A549 (cell line): Measurements from ENCODE around the gene FBXW9.

Experiments used
- BHLHE40 ChIP-seq: IDR thresholded peaks from 2 replicates; pipeline ENCODE4 v1.6.1; 2012; ENCODE audit warnings: low read depth, low read length, inconsistent platforms
- CBX2 ChIP-seq: fragments of 200-600 bp; sonication (generic); IDR thresholded peaks from 2 replicates; pipeline ENCODE4 v1.6.1; 2016; ENCODE audit warnings: low read depth, mild to moderate bottlenecking, borderline replicate concordance
- CEBPB ChIP-seq, 2 experiments: fragments of >200 bp in 1 of 2; sonication (Bioruptor Twin) in 1 of 2; formaldehyde crosslinking in 1 of 2; IDR thresholded peaks; 2 replicates each; pipeline ENCODE4 v1.6.1; 2012 to 2016
- CHD4 ChIP-seq: fragments of 200-600 bp; sonication (generic); IDR thresholded peaks from 2 replicates; pipeline ENCODE4 v1.6.1; 2016; ENCODE audit warnings: antibody characterized with exemption, mild to moderate bottlenecking, borderline replicate concordance
- POLR2A ChIP-seq: IDR thresholded peaks from 2 replicates; pipeline ENCODE4 v1.6.1; 2012; ENCODE audit warnings: mild to moderate bottlenecking, low read length
- RCOR1 ChIP-seq: fragments of 150-350 bp; IDR thresholded peaks from 2 replicates; pipeline ENCODE4 v1.6.1; 2014; ENCODE audit warnings: antibody characterized with exemption, low read length, low read depth
- RNF2 ChIP-seq: fragments of 200-600 bp; sonication (generic); IDR thresholded peaks from 2 replicates; pipeline ENCODE4 v1.6.1; 2016; ENCODE audit warnings: low read depth, mild to moderate bottlenecking, antibody characterized with exemption, moderate library complexity, borderline replicate concordance
- TF ChIP-seq, protein P1 (sequence below): fragments of >200 bp; sonication (Bioruptor Twin); formaldehyde crosslinking; IDR thresholded peaks from 3 replicates; pipeline ENCODE4 v1.5.1; 2016
- TF ChIP-seq, protein P2 (sequence below): IDR thresholded peaks from 2 replicates; pipeline ENCODE4 v1.6.1; 2012
- TF ChIP-seq, protein P3 (sequence below): IDR thresholded peaks from 2 replicates; pipeline ENCODE4 v1.6.1; 2012
- TF ChIP-seq, protein P4 (sequence below): fragments of 250-450 bp; sonication (Bioruptor Pico); IDR thresholded peaks from 2 replicates; pipeline ENCODE4 v1.5.0; 2021; ENCODE audit warnings: mild to moderate bottlenecking, moderate library complexity, borderline replicate concordance

DNA sequence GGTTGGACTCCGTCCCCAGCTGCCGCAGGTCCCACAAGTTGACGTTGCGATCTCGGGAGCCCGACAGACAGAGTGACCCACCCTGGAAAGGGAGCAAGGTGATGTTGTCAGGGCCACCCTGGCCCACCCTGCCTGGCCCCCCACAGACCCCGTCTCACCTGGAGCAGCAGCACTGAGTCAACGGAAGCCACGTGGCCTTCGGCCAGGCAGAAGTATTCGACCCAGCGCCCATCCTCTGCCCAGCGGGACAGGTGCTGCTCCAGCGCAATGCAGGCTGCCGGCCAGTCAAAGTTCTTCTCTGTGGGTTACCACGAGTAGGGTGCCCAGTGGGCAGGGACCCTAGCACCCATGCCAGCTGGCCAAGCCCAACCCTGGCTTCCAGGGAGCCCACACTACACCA lies 1.8 kb downstream of the FBXW9 start:
- TF ChIP-seq BHLHE40 (no peak), RCOR1 (no peak), POLR2A (no peak), CBX2 (no peak), CEBPB (IDR thresholded peaks at IDR 0.05) (no peak), RNF2 (no peak), CHD4 (no peak)
- TF ChIP-seq, protein P1, sequence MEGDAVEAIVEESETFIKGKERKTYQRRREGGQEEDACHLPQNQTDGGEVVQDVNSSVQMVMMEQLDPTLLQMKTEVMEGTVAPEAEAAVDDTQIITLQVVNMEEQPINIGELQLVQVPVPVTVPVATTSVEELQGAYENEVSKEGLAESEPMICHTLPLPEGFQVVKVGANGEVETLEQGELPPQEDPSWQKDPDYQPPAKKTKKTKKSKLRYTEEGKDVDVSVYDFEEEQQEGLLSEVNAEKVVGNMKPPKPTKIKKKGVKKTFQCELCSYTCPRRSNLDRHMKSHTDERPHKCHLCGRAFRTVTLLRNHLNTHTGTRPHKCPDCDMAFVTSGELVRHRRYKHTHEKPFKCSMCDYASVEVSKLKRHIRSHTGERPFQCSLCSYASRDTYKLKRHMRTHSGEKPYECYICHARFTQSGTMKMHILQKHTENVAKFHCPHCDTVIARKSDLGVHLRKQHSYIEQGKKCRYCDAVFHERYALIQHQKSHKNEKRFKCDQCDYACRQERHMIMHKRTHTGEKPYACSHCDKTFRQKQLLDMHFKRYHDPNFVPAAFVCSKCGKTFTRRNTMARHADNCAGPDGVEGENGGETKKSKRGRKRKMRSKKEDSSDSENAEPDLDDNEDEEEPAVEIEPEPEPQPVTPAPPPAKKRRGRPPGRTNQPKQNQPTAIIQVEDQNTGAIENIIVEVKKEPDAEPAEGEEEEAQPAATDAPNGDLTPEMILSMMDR: no peak
- TF ChIP-seq, protein P2, sequence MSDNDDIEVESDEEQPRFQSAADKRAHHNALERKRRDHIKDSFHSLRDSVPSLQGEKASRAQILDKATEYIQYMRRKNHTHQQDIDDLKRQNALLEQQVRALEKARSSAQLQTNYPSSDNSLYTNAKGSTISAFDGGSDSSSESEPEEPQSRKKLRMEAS: no peak
- TF ChIP-seq, protein P3, sequence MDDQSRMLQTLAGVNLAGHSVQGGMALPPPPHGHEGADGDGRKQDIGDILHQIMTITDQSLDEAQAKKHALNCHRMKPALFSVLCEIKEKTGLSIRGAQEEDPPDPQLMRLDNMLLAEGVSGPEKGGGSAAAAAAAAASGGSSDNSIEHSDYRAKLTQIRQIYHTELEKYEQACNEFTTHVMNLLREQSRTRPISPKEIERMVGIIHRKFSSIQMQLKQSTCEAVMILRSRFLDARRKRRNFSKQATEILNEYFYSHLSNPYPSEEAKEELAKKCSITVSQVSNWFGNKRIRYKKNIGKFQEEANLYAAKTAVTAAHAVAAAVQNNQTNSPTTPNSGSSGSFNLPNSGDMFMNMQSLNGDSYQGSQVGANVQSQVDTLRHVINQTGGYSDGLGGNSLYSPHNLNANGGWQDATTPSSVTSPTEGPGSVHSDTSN: no peak
- TF ChIP-seq, protein P4, sequence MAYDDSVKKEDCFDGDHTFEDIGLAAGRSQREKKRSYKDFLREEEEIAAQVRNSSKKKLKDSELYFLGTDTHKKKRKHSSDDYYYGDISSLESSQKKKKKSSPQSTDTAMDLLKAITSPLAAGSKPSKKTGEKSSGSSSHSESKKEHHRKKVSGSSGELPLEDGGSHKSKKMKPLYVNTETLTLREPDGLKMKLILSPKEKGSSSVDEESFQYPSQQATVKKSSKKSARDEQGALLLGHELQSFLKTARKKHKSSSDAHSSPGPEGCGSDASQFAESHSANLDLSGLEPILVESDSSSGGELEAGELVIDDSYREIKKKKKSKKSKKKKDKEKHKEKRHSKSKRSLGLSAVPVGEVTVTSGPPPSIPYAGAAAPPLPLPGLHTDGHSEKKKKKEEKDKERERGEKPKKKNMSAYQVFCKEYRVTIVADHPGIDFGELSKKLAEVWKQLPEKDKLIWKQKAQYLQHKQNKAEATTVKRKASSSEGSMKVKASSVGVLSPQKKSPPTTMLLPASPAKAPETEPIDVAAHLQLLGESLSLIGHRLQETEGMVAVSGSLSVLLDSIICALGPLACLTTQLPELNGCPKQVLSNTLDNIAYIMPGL (CRISPR knock-in tag): no peak
